HFFc6 (cell line): ENCODE measurements around the gene CMBL. TPM values are rescaled to one million over a fixed set of nuclear protein-coding genes. Genes with fewer than 3 reads are reported as not detected.
"Not testable (repeated sequence)": the region's sequence is repeated elsewhere in the genome, so short reads cannot be mapped to it uniquely, and the experiment has no call there.

Experiments used
- DNase-seq: peaks from one replicate; pipeline ENCODE4 v3.0.0-alpha.2; 2018
- H3K27ac Mint-ChIP-seq: 2 replicates; pipeline ENCODE4 v1.8.0; 2020; ENCODE audit warnings: mild to moderate bottlenecking, mixed read lengths
- H3K27me3 Mint-ChIP-seq: 2 replicates; pipeline ENCODE4 v1.8.0; 2021; ENCODE audit warnings: mild to moderate bottlenecking, moderate library complexity, mixed read lengths; ENCODE audit not compliant: insufficient read depth
- H3K36me3 Mint-ChIP-seq: 2 replicates; pipeline ENCODE4 v1.8.0; 2021; ENCODE audit warnings: low read depth, mixed read lengths
- H3K4me1 Mint-ChIP-seq: 2 replicates; pipeline ENCODE4 v1.8.0; 2020; ENCODE audit warnings: low read depth, mixed read lengths
- H3K4me3 Mint-ChIP-seq: 2 replicates; pipeline ENCODE4 v1.8.0; 2020; ENCODE audit warnings: mild to moderate bottlenecking, moderate library complexity, mixed read lengths
- H3K9me3 Mint-ChIP-seq: 2 replicates; pipeline ENCODE4 v1.8.0; 2020; ENCODE audit warnings: mild to moderate bottlenecking, mixed read lengths
- CTCF ChIP-seq: fragments of 200-600 bp; sonication (generic); IDR thresholded peaks from 2 replicates; pipeline ENCODE4 v1.5.0; 2021; ENCODE audit warnings: antibody characterized with exemption, mild to moderate bottlenecking
- total RNA-seq, 6 experiments: library from RNA; stranded (reverse); fragmentation: NEBNext Ultra II Directional; extraction: Animal tissue kit (Norgen Biotek cat#: 25700); gene quantifications; 2 replicates in 1 of 6; 3 replicates in 5 of 6; pipeline ENCODE4 v1.2.3, GENCODE V29; 2021

The CMBL gene
- total RNA-seq, 6 experiments from 2014 or later: 30.2 to 39.0 (median 38.0) TPM

DNA sequence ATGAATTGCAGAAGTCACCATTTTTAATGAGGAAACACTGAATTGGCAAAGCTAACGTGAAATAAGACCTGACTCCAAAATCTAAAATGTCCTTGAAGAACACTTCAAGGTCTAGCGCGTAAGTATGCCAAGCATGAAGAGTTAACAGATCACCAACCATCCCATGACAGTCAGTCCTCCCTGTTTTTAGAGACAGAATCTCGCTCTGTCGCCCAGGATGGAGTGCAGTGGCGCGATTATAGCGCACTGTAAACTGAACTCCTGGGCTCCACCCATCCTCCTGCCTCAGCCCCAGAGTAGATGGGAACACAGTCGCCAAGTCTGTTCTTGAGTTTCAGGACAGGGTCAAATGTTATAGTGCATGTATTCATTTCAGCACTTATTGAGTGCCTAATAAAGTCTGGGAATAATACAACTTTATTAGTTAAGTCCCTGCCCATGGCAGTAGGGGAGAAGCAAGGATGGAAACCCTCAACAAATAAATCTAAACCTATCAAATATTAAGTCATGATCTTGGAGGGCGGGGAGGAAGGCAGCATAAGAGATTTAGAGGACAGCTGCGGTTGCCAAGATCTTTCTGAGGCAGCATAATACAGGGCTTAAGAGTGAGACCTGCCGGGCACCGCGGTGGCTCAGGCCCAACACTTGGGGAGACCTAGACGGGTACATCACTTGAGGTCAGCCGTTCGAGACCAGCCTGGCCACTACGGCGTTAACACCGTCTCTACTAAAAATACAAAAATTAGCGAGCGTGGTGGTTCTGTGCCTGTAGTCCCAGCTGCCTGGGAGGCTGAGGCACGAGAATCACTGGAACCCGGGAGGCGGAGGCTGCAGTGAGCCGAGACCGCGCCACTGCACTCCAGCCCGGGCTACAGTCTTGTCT lies 59.1 kb downstream of the CMBL start:
- H3K27me3 Mint-ChIP-seq: no peaks in the 10 kb centered on the region; the same call in none of the 2 replicates
- no peak for DNase-seq
- H3K36me3 Mint-ChIP-seq: peaks cover 27% of the 10 kb centered on the region
- H3K9me3 Mint-ChIP-seq: no peaks in the 10 kb centered on the region
- peaks cover 44% of the 10 kb centered on the region for H3K4me1 Mint-ChIP-seq
- no peak for TF ChIP-seq CTCF
- peak overlapping the region; percentile 100 for H3K27ac Mint-ChIP-seq
- peak overlapping the region; percentile 95 for H3K4me3 Mint-ChIP-seq

GRCh38 chr5:10247217-10247616 lies 60.5 kb downstream of the CMBL start:
- H3K4me3 Mint-ChIP-seq, H3K27me3 Mint-ChIP-seq, H3K9me3 Mint-ChIP-seq, DNase-seq, H3K27ac Mint-ChIP-seq: not testable (repeated sequence)
- Mint-ChIP-seq H3K4me1 (peaks cover 48% of the 10 kb centered on the region), H3K36me3 (peaks cover 32% of the 10 kb centered on the region)

- no peak for TF ChIP-seq CTCF
- Mint-ChIP-seq H3K4me1 (peaks cover 48% of the 10 kb centered on the region), H3K9me3 (no peaks in the 10 kb centered on the region), H3K4me3 (no peak overlapping the region), H3K36me3 (peaks cover 32% of the 10 kb centered on the region), H3K27me3 (no peaks in the 10 kb centered on the region; the same call in none of the 2 replicates), H3K27ac (no peak overlapping the region)
- DNase-seq: no peak
These were observed 60.9 kb downstream of the CMBL start for GRCh38 chr5:10246761-10247160.

- H3K27me3 Mint-ChIP-seq: no peaks in the 10 kb centered on the region; the same call in 1 of the 2 replicates
- DNase-seq: no peak
- no peak overlapping the region for H3K4me3 Mint-ChIP-seq
- peaks cover 42% of the 10 kb centered on the region for H3K4me1 Mint-ChIP-seq
- peaks cover 21% of the 10 kb centered on the region for H3K36me3 Mint-ChIP-seq
- TF ChIP-seq CTCF: no peak
- H3K9me3 Mint-ChIP-seq: no peaks in the 10 kb centered on the region
- H3K27ac Mint-ChIP-seq: no peak overlapping the region
These were observed 63.3 kb downstream of the CMBL start for GRCh38 chr5:10244342-10244944.

- Mint-ChIP-seq H3K9me3 (no peaks in the 10 kb centered on the region), H3K36me3 (peaks cover 21% of the 10 kb centered on the region), H3K27ac (no peak overlapping the region), H3K4me1 (peaks cover 39% of the 10 kb centered on the region), H3K4me3 (no peak overlapping the region), H3K27me3 (no peaks in the 10 kb centered on the region; the same call in 1 of the 2 replicates)
- no peak for TF ChIP-seq CTCF
- DNase-seq: no peak
These were observed 64.0 kb downstream of the CMBL start for GRCh38 chr5:10243660-10244240.

DNA sequence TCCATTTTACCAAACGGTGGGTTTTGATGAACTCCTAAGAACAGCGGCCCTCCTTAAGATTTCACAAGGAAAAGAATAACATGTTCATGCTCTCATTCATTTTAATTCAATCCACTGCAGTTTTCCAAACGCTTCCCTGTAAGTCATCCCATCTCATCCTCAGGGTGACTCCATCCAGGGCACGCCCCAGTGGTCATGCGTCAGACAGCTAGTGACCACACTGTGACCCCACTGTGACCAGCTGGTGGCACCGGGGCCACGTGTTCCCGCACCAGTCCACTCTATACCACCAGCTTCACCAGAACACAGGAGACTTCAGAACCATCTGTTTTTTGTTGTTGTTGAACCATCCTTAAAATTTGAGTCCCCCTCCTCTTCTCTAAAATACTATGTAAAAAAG lies 72.4 kb downstream of the CMBL start:
- Mint-ChIP-seq H3K27ac (peak overlapping the region; percentile 51; the same call in 1 of the 2 replicates), H3K4me3 (no peak overlapping the region), H3K27me3 (peaks cover 2% of the 10 kb centered on the region; the same call in 1 of the 2 replicates), H3K9me3 (no peaks in the 10 kb centered on the region), H3K36me3 (peaks cover 18% of the 10 kb centered on the region; the same call in 1 of the 2 replicates), H3K4me1 (peaks cover 49% of the 10 kb centered on the region)
- TF ChIP-seq CTCF: no peak
- no peak for DNase-seq
